Lower lobe of right lung (tissue), 2 donors: ENCODE measurements around the gene ZSCAN5A. TPM values are rescaled to one million over a fixed set of nuclear protein-coding genes. Genes with fewer than 3 reads are reported as not detected.

ENCODE experiments used
- ATAC-seq, 2 donors: fragments of 200-7000 bp; cut with Tn5 transposase; one replicate each; pipeline ENCODE4 v1.9.1; 2020 to 2022; ENCODE audit warnings: mild to moderate bottlenecking in 2 of 2, moderate library complexity in 2 of 2
- DNase-seq: peaks from one replicate; pipeline ENCODE4 v3.0.0-alpha.2; 2020
- H3K27ac ChIP-seq: fragments of 200-600 bp; one replicate; pipeline ENCODE4 v1.8.0; 2022
- H3K27me3 ChIP-seq: fragments of 200-600 bp; one replicate; pipeline ENCODE4 v1.8.0; 2022; ENCODE audit warnings: low read depth
- H3K36me3 ChIP-seq: fragments of 200-600 bp; one replicate; pipeline ENCODE4 v1.8.0; 2022; ENCODE audit warnings: mild to moderate bottlenecking
- H3K4me1 ChIP-seq: fragments of 200-600 bp; one replicate; pipeline ENCODE4 v1.8.0; 2022
- H3K4me3 ChIP-seq: fragments of 200-600 bp; one replicate; pipeline ENCODE4 v1.8.0; 2022; ENCODE audit warnings: mild to moderate bottlenecking
- H3K9me3 ChIP-seq: fragments of 200-600 bp; one replicate; pipeline ENCODE4 v1.8.0; 2022
- CTCF ChIP-seq: fragments of 200-600 bp; IDR thresholded peaks from one replicate; pipeline ENCODE4 v1.8.0; 2022; ENCODE audit warnings: antibody characterized with exemption, mild to moderate bottlenecking
- intact Hi-C: fragments of 100-400 bp; cut with DNase I; formaldehyde crosslinking; loops from one replicate; pipeline ENCODE4 v1.11.0; 2022
- total RNA-seq: library from RNA; stranded (reverse); fragmentation: NEBNext Ultra II Directional; extraction: Animal tissue kit (Norgen Biotek cat#: 25700); gene quantifications from one replicate; pipeline ENCODE4 v1.2.1, GENCODE V29; 2021
- donor health status: DM: no; HTN: yes; CAD: no; lungs with severe emphysema.

ZSCAN5A gene
- total RNA-seq, 1 donor from 2014 or later: 16.7 TPM

GRCh38 chr19:56284746-56285145, 29.9 kb downstream of the ZSCAN5A start:
- Histone ChIP-seq H3K4me1 (no peaks in the 10 kb centered on the region), H3K27me3 (no peaks in the 10 kb centered on the region), H3K4me3 (no peak overlapping the region), H3K27ac (no peak overlapping the region), H3K36me3 (peaks cover 4% of the 10 kb centered on the region), H3K9me3 (no peaks in the 10 kb centered on the region)
- intact Hi-C loops: no loop called here
- ATAC-seq (no peak), DNase-seq (no peak)
- no peak for TF ChIP-seq CTCF

GRCh38 chr19:56282809-56283208, 31.8 kb downstream of the ZSCAN5A start:
- ATAC-seq (no peak), DNase-seq (no peak)
- peaks cover 4% of the 10 kb centered on the region for H3K36me3 ChIP-seq
- no peaks in the 10 kb centered on the region for H3K9me3 ChIP-seq
- TF ChIP-seq CTCF: no peak
- no peaks in the 10 kb centered on the region for H3K4me1 ChIP-seq
- no peaks in the 10 kb centered on the region for H3K27me3 ChIP-seq
- no peak overlapping the region for H3K4me3 ChIP-seq
- H3K27ac ChIP-seq: no peak overlapping the region
- intact Hi-C loops: no loop called here

- TF ChIP-seq CTCF: no peak
- no peak overlapping the region for H3K27ac ChIP-seq
- DNase-seq (no peak), ATAC-seq (no peak)
- no peak overlapping the region for H3K4me3 ChIP-seq
- H3K27me3 ChIP-seq: no peaks in the 10 kb centered on the region
- peaks cover 3% of the 10 kb centered on the region for H3K36me3 ChIP-seq
- intact Hi-C loops: no loop called here
- H3K9me3 ChIP-seq: no peaks in the 10 kb centered on the region
- H3K4me1 ChIP-seq: peaks cover 6% of the 10 kb centered on the region
These were observed 41.0 kb downstream of the ZSCAN5A start for GRCh38 chr19:56273563-56274117.

DNA sequence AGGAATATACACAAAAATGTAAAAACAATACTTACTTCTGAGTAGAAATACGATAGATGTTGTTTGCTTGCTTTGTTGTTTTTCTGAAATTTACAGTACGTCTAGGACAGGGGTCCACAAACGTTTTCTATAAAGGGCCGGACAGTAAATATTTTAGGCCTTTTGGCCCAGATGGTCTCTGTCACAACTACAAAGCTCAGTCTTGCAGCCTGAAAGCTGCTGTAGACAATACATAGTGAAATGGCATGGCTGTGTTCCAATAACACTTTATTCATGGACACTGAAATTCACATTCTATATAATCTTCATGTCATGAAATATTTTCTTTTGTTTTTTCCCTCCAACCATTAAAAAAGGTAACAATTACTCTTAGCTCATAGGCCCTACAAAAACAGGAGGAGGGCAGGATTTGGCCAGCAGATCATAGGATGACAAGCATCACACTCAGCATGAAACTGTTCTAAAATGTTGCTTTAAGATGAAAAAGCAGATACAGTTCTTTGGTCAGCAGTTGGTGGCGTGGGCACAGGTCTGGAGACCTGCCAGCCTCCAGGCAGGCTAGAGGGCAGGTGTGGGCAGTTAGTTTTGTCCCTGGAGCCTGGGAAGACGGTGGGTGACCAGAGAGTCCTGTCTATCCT, 42.4 kb downstream of the ZSCAN5A start, which contains the start of gene EDDM13:
Gene EDDM13 (plus strand): TSS at position 588 of the 638 bp plus-strand sequence. CDS start 87 bp downstream, outside the sequence.
- DNase-seq (no peak), ATAC-seq (no peak)
- Histone ChIP-seq H3K36me3 (peaks cover 3% of the 10 kb centered on the region), H3K27ac (no peak within 1 kb of the TSS), H3K9me3 (no peaks in the 10 kb centered on the region), H3K4me1 (peaks cover 6% of the 10 kb centered on the region), H3K4me3 (no peak within 1 kb of the TSS), H3K27me3 (no peaks in the 10 kb centered on the region)
- no peak for TF ChIP-seq CTCF
- intact Hi-C loops: no loop called here

DNA sequence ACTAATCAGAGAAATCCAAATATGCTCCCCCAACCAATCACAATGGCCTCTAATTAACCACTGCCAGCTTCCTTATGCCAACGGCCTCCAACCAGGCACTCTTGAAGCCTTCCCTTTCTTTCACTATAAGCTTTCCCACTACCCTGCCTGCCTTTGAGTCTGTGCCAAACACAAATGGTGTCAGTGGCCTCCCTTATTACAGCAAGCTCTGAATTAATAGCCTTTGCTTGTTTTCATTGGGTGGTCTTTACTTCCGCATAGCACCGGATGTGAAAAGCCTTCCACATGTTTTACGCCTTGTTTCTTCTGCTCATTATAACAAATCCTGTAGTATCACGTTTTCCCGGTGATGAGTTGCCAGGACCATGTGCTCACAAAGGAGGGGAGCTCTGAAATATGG, 43.5 kb downstream of the ZSCAN5A start:
- Histone ChIP-seq H3K4me3 (no peak overlapping the region), H3K27me3 (no peaks in the 10 kb centered on the region), H3K4me1 (peaks cover 6% of the 10 kb centered on the region), H3K36me3 (peaks cover 3% of the 10 kb centered on the region), H3K9me3 (no peaks in the 10 kb centered on the region), H3K27ac (no peak overlapping the region)
- intact Hi-C loops: no loop called here
- no peak for ATAC-seq
- TF ChIP-seq CTCF: no peak
- DNase-seq: no peak
